HT-29 (cell line): ENCODE measurements around the gene PACRG. TPM values are rescaled to one million over a fixed set of nuclear protein-coding genes. Genes with fewer than 3 reads are reported as not detected.

Experiments
- DNase-seq: peaks from one replicate; pipeline ENCODE4 v3.0.0-alpha.2; 2015; ENCODE audit warnings: low spot score
- total RNA-seq: library from RNA; depleted of rRNA; stranded (reverse); fragments of >200 nt; shearing (Covaris generic); gene quantifications from 2 replicates; pipeline ENCODE4 v1.2.3, GENCODE V29; 2014

Gene PACRG
- total RNA-seq, 1 experiment from 2014 or later = 0.81 TPM

GRCh38 chr6:163176097-163176496 is 448.3 kb downstream of the PACRG start:
- no peak for DNase-seq

GRCh38 chr6:163177007-163177406 is 449.2 kb downstream of the PACRG start:
- DNase-seq = no peak

GRCh38 chr6:163177892-163178420 is 450.2 kb downstream of the PACRG start:
- DNase-seq = no peak

GRCh38 chr6:163179061-163179460 is 451.3 kb downstream of the PACRG start:
- DNase-seq = no peak

GRCh38 chr6:163179721-163180120 is 451.9 kb downstream of the PACRG start:
- DNase-seq = no peak

GRCh38 chr6:163180874-163181541 is 453.2 kb downstream of the PACRG start:
- DNase-seq = peak; percentile 51

GRCh38 chr6:163181666-163182180 is 453.9 kb downstream of the PACRG start:
- DNase-seq = no peak

GRCh38 chr6:163182696-163183095 is 454.9 kb downstream of the PACRG start:
- DNase-seq = no peak

- DNase-seq = no peak
These were observed 456.0 kb downstream of the PACRG start for GRCh38 chr6:163183806-163184205.

GRCh38 chr6:163185744-163186143 is 458.0 kb downstream of the PACRG start:
- no peak for DNase-seq

- DNase-seq = no peak
These were observed 458.8 kb downstream of the PACRG start for GRCh38 chr6:163186527-163186926.

GRCh38 chr6:163187201-163187600 is 459.4 kb downstream of the PACRG start:
- no peak for DNase-seq

GRCh38 chr6:163187606-163188005 is 459.8 kb downstream of the PACRG start:
- DNase-seq = no peak

GRCh38 chr6:163188746-163189145 is 461.0 kb downstream of the PACRG start:
- DNase-seq = no peak

GRCh38 chr6:163189609-163190008 is 461.8 kb downstream of the PACRG start:
- DNase-seq = no peak

- no peak for DNase-seq
These were observed 463.0 kb downstream of the PACRG start for GRCh38 chr6:163190786-163191185.

- DNase-seq = no peak
These were observed 464.1 kb downstream of the PACRG start for GRCh38 chr6:163191704-163192537.

- DNase-seq = no peak
These were observed 464.8 kb downstream of the PACRG start for GRCh38 chr6:163192591-163192990.

- DNase-seq = no peak
These were observed 465.6 kb downstream of the PACRG start for GRCh38 chr6:163193326-163193725.

GRCh38 chr6:163195721-163196691 is 468.2 kb downstream of the PACRG start:
- no peak for DNase-seq

GRCh38 chr6:163197839-163198238 is 470.1 kb downstream of the PACRG start:
- no peak for DNase-seq
